Skeletal muscle cell (primary cell): Measurements from ENCODE around the gene LYSET.
A peak's percentile ranks its signal among the peaks of the same experiment; 100 is the strongest.
"Not testable (repeated sequence)": the region's sequence is repeated elsewhere in the genome, so short reads cannot be mapped to it uniquely, and the experiment has no call there.

ENCODE experiments used
- DNase-seq: peaks from one replicate; pipeline ENCODE4 v3.0.0-alpha.2; 2010; ENCODE audit warnings: low read depth
- H3K4me3 ChIP-seq: 2 replicates; pipeline ENCODE4 v1.5.1; 2011; ENCODE audit warnings: low read depth, mild to moderate bottlenecking, control low read depth, low read length, moderate library complexity

The LYSET gene

GRCh38 chr14:93184391-93185348, at the start of gene LYSET, which contains the start of gene MOAP1:
LYSET (plus strand) TSS chr14:93185317; CDS start chr14:93185406, 89 bp downstream.
MOAP1 (minus strand) TSS chr14:93184897; CDS start chr14:93184242, 655 bp downstream.
- peak; percentile 33 for DNase-seq
- peak within 1 kb of the TSS; percentile 93 for H3K4me3 ChIP-seq

GRCh38 chr14:93135399-93135798, 49.7 kb upstream of the LYSET start:
- no peak for DNase-seq
- H3K4me3 ChIP-seq = no peak overlapping the region

- DNase-seq = no peak
- no peak overlapping the region for H3K4me3 ChIP-seq
These were observed 49.1 kb upstream of the LYSET start for GRCh38 chr14:93136009-93136408.

GRCh38 chr14:93136508-93136907, 48.6 kb upstream of the LYSET start:
- not testable (repeated sequence) for H3K4me3 ChIP-seq, DNase-seq

- DNase-seq = no peak
- H3K4me3 ChIP-seq = no peak overlapping the region
These were observed 47.3 kb upstream of the LYSET start for GRCh38 chr14:93137864-93138263.

GRCh38 chr14:93142854-93143652, 42.1 kb upstream of the LYSET start:
- no peak for DNase-seq
- no peak overlapping the region for H3K4me3 ChIP-seq

GRCh38 chr14:93146119-93146518, 39.0 kb upstream of the LYSET start:
- DNase-seq = no peak
- H3K4me3 ChIP-seq = no peak overlapping the region

- DNase-seq = no peak
- no peak overlapping the region for H3K4me3 ChIP-seq
These were observed 36.1 kb upstream of the LYSET start for GRCh38 chr14:93148979-93149378.

- no peak overlapping the region for H3K4me3 ChIP-seq
- DNase-seq = no peak
These were observed 34.6 kb upstream of the LYSET start for GRCh38 chr14:93150227-93151208.

- H3K4me3 ChIP-seq = no peak overlapping the region
- DNase-seq = peak; percentile 11
These were observed 32.0 kb upstream of the LYSET start for GRCh38 chr14:93153121-93153520.

- DNase-seq = no peak
- no peak overlapping the region for H3K4me3 ChIP-seq
These were observed 29.4 kb upstream of the LYSET start for GRCh38 chr14:93155667-93156066.

- no peak overlapping the region for H3K4me3 ChIP-seq
- DNase-seq = no peak
These were observed 28.3 kb upstream of the LYSET start for GRCh38 chr14:93156693-93157369.

- not testable (repeated sequence) for H3K4me3 ChIP-seq, DNase-seq
These were observed 26.8 kb upstream of the LYSET start for GRCh38 chr14:93158349-93158748.

- DNase-seq, H3K4me3 ChIP-seq: not testable (repeated sequence)
These were observed 25.3 kb upstream of the LYSET start for GRCh38 chr14:93159625-93160352.

GRCh38 chr14:93160353-93160801, 24.7 kb upstream of the LYSET start:
- no peak for DNase-seq

GRCh38 chr14:93161411-93161940, 23.6 kb upstream of the LYSET start:
- no peak for DNase-seq
- H3K4me3 ChIP-seq = no peak overlapping the region

More at GRCh38 chr14:93160353-93160801, 24.7 kb upstream of the LYSET start:
- no peak overlapping the region for H3K4me3 ChIP-seq

GRCh38 chr14:93163564-93163963, 21.6 kb upstream of the LYSET start:
- DNase-seq = no peak

More at GRCh38 chr14:93163564-93163963, 21.6 kb upstream of the LYSET start:
- H3K4me3 ChIP-seq = no peak overlapping the region
